Activated CD8-positive, alpha-beta memory T cell treated with anti-CD3 and anti-CD28 coated beads, Interleukin-2, amount 50 U/mL, for 24 hours (primary cell): ENCODE measurements around the gene DENND1A.

Experiments used
- DNase-seq: peaks from one replicate; pipeline ENCODE4 v3.0.0-alpha.2; 2020; ENCODE audit errors: extremely low read depth

Gene DENND1A

DNA sequence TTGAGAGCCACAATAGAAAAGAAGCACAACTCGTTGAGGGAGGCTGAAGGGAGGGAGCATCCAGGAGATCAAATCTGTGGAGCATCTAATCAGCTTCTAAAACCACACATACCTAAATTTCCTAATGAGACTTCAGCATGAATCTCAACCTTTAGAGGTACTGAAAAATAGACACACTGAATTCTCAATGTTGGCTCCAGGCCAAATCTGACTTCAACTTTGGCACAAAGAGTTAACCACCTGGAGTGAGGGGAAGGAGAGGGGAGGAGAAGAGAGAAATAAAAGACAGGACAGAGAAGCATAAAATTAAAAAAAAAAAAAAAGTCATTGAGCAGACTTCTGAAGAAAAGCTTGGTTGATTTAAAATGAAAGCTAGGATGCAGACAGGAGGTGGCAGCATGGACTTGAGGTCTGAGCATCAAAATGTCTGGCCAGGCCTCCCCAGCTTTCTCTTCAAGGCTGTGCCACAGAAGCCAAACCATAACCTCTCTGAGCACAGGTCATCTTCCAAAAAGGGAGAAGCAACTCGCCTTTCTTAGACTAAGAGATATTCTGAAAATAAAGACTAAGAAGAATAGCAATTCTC is 205.6 kb downstream of the DENND1A start:
- no peak for DNase-seq

DNA sequence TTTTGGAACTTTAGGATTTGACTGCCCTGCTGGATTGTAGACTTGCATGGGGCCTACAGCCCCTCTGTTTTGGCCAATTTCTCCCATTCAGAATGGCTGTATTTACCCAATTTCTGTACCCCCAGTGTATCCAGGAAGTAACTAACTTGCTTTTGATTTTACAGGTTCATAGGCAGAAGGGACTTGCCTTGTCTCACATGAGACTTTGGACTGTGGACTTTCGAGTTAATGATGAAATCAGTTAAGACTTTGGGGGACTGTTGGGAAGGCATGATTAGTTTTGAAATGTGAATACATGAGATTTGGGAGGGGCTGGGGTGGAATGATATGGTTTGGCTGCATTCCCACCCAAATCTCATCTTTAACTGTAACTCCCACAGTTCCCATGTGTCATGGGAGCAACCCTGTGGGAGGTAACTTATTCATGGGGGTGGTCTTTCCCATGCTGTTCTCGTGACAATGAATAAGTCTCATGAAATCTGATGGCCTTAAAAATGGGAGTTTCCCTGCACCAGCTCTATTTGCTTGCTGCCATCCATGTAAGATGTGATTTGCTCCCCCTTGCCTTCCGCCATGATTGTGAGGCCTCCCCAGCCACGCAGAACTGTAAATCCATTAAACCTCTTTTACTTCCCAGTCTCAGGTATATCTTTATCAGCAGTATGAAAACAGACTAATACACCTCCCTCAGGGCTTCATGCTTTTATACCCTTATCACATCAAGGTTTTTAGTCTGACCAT is 206.6 kb downstream of the DENND1A start:
- DNase-seq, result no peak

DNA sequence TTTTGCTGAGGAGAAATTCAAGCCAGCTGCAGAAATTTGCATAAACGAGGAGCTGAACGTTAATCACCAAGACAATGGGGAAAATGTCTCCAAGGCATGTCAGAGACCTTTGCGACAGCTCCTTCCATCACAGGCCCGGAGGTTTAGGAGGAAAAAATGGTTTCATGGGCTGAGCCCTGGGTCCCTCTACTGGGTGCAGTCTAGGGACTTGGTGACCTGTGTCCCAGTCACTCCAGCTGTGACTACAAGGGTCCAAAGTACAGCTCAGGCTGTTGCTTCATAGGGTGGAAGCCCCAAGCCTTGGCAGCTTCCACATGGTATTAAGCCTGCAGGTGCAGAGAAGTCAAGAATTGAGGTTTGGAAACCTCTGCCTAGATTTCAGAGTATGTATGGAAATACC is 207.5 kb downstream of the DENND1A start:
- DNase-seq, result no peak

DNA sequence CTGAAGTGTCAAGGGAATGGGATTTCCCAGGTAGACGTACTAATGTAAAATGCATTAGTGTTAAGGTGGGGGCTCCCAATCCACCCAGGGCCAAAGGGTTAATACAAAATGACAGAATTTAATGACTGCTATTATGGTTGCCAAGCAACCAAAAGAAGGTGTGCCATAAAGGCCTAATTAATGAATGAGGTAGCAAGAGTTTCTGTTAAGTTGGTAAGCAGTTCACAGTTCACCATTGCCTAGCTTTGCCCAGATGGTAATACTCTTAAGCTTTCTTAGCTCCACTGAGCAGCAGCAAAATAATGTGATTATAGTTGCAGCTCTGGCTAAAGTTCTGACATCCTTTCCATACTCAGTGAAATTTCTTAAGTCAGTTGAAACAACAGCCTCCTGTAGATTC is 211.7 kb downstream of the DENND1A start:
- no peak for DNase-seq

DNA sequence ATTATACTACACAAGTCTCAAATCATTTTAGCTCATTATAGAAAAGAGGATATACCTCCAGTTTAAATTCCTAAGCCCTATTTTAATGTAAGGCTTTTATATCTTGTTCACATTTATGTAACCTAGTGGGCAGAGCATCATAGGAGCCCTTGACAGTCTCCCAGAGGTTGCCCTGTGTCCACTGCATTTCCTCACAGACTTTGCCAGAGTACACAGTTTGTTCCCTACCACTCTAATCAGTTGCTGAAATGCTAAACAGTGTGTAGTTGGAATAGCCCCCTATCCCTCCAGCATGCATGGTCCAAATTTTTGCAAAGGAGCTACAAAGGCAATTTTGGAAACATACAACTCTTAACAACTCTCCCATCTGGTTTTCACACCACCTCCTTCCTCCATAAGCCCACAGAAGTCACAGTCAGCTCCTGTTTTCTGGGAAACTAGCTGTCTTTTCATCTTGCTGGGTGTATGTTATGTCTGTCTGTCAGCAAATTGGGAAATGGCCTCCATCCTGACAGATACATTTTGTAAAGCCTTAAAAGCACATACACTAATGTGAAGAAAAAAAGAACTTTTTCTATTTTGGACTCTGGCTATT is 212.2 kb downstream of the DENND1A start:
- no peak for DNase-seq

DNA sequence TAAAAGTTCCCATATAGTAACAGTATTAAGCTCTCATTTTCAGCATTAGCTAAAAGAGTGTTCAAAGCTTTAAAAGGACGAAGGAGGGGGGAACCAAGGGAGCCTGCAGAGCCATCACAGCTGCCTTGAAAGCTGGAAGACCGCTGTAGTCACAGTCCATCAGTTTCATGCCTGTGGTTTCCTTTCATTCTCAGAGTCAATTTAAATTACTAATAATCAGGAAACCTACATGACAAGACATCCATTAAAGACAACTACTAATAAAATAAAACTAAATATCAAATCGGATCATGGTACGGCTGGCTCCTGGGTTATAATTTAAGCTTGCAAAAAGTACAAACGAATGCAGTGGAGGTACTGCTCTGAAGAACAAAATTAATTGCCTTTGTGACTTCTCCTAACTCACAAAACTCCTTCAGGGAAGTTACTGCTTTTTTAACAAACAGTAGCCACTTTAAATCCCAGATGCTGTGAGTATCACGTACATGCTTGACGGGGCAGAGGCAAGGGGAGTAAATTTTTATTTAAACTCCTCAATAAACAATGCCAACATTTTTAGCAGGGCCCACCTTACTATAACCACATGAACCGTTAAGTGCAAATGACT is 213.5 kb downstream of the DENND1A start:
- DNase-seq, result no peak

DNA sequence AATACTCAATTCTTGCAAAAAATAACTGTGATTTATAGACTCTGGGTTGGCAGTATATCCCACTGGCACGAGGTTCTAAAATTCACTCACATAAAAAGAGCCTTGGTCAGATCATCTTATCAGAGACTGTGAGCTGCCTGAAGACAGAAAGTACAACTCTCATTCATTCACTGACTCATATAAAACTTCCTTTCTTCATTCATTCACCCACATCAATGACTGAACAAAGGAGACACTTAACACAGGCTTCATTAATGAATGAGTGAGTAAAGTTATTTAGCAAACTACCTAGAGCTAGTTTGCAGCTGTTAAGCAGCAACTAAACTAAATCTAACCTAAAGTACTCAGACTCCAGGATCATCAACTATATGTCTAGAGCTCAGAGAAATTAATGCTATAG is 214.7 kb downstream of the DENND1A start:
- no peak for DNase-seq

DNA sequence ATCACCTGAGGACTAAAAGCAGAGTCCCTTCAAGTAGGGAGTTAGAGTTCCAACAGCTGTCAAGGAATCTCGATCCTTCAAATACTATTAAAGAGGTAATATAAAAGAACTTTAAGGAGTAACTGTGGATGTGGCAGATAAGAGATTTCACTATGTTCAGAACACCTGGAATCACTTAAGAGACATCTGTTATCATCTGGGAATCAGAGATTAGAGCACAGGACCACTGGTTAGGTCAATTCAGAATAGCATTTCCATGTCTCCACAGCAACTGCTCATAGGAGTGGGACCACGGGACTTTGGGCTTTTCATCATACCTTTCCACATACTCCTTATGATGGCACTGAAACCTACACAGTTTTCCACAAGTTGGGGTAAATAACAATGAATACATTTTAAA is 216.6 kb downstream of the DENND1A start:
- no peak for DNase-seq

DNA sequence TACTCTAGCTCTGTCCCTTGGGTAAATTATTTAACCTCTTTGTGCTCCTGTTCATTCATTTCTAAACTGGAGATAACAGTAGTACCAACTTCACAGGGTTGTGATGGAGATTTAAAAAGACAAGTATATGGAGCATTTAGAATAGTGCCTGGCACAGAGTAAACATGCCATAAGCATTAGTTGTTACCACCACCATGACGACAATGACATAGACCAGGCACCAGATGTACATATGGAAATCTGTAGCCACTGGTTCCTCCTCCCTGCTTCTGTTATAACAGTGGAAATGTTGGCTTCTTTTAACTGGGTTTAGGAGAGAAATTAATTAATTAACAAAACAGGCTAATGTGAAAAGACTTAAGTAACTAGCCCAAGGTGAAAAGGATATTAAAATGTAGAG is 217.5 kb downstream of the DENND1A start:
- no peak for DNase-seq

DNA sequence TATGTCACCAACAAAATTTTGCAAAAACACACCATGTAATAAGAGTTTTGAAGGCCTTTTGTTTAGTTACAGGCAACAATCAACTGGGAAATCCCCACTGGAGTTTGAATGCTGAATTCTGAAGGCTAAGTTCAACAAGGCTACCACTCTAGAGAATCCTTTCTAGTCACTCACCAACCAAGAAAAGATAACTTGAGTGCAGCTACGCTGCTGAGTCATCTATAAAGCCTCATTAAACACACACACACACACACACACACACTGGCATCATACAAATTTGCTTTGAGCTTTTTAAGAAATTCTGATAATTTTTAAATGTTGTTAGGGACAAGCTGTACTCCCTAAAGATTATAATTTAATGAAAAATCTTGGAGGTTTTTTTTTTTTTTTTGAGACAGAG is 219.6 kb downstream of the DENND1A start:
- no peak for DNase-seq

DNA sequence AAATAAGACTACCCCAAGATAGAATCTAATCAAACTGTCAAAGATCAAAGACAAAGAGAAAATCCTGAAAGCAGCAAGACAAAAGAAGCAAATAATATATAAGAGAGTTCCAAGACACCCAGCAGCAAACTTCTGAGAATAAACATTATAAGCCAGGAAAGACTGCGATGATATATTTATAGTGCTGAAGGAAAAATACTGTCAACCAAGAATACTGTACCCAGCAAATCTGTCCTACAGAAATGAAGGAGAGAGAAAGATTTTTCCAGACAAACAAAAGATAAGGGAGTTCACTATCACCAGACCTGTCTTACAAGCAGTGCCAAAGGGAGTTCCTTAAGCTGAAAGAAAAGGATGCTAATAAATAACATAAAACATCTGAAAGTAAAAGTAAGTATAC is 227.4 kb downstream of the DENND1A start:
- DNase-seq, result no peak

DNA sequence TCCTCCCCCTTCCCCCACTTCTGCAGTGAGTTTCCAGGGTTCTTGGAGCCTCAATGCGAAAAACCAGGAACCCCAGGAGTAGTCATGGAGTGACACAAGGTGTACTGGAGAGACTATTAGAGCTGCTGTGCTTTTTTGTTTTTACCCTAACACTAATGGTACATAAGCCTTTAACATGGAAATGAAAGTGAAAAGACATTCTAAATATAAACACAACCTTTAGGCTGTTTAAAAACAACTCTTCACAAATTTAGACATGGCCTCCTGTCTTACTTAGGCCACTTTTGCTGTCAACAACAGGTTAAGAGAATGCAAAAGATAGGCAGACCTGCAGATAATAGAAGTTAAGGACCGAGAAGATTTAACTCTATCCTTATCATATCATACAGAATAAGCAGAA is 232.2 kb downstream of the DENND1A start:
- no peak for DNase-seq

DNA sequence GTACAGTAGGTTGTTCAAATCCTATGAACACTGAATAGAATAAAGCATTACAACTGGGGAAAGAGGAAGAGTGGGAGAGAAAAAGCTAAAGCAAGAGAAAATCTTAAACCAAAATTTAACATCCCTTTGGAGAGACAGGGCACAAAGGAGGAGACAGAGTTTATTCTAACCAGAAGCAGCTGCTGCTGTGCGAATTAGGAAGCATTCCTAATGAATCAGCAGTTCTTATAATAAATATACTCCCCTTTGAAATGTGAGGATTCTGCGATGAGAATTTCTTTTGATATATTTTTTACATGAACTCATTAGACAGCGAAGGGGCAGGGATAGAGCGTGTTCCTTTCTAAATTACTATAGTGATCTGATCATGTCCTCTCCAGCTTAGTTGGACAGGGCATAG is 233.4 kb downstream of the DENND1A start:
- DNase-seq, result no peak

DNA sequence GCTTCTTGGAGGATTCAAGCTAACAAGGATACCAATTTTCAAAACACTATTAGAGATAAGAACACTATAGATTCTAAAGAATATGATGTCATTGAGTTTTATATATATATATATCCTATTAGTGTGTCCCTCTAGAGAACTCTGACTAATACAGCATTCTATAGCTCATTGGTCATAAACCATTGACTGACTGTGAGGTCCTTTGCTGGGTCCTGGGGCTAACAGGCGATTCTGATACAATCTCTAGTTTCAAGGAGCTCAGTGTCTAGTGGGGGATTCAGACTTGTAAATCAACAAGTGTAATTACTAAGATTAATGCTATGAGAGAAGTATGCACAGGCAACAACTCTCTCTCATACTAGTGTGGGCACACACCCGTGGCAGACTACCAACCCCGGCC is 234.5 kb downstream of the DENND1A start:
- DNase-seq, result no peak

DNA sequence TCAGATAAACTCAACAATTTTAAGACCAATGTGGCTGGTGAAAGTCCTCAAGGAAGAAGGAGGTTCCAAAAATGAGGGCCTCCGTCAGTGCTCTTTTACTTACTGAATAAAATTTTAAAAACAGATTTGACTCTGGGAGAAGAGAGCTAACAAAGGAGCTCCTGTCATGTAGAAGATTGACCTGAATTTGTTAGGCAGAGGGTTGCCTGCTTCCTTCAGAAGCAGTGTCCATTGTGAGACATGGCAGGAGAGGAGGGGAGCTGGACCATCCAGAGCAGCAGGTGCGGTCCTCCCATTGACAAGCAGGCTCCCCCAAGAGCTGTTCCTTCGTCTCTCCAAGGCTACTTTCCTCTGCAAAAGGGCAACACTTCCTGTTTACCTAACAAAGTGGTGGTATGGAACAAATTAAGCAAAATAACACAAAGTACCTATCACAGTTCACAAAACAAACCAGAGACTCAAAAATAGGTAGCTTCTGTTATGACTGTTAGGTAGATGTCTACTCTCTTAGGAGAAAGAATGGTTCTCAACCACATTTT is 238.1 kb downstream of the DENND1A start:
- DNase-seq, result no peak

DNA sequence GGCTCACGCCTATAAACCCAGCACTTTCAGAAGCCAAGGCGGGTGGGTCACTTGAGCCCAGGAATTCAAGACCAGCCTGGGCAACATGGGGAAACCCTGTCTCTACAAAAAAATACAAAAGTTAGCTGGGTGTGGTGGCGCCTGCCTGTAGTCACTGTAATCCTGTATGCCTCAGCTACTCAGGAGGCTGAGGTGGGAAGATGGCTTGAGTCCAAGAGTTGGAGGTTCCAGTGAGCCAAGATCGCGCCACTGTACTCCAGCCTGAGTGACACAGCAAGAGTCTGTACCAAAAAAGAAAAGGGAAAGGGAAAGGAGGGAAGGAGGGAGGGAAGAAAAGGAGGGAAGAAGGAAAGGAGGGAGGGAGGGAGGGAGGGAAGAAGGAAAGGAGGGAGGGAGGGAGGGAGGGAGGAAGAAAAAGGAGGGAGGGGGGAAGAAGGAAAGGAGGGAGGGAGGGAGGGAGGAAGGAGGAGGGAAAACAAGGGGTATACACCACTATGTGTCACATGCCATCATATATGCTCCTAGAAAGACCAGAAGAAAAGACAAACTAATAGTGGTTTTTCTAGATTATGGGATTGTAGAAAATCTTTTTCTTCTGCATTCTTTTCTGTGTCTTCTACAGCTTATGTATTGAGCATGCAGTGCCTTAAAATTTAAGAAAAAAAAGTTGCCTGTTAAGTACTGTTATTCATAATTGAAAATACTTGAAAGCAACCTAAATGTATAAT is 240.1 kb downstream of the DENND1A start:
- no peak for DNase-seq

DNA sequence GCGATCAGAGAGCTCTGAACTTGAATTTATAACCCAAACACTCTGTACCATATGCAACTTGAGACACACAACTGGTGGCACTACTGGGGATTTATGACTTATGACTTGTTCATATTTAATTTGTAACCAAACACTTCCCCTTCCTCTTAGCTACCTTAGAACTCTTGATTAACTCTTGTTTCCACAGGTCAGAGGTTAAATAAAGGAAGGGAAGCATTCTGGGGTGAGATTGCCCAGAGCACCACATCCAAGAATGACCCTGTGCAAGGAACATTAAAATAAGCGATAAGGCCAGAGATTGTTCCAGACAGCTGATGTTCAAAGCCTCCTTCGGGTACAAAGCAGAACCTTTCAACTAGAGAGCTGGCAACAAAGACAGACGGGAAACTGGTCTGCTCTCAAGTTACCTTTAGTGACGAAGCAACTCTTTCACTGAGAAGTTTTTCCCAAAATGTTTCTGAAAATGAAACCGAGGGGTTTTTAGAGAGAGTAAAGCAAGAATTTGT is 242.6 kb downstream of the DENND1A start:
- DNase-seq, result no peak

DNA sequence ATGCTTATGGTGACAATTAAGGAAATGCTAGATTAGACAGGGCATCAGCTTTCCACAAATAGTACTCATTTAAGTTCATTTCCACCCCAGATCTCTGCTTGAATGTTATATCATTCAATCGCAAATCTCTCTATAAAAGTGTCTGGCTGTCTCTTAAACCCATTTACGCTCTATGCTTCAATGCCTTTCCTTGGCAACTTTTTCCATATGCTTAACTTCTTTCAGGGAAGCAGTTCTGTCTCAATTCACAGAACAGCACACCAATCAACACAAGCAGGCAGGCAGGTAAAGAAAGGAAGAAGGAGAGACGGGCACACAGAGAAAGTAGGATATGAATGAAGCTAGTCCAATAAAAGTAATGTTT is 243.1 kb downstream of the DENND1A start:
- DNase-seq, result no peak

DNA sequence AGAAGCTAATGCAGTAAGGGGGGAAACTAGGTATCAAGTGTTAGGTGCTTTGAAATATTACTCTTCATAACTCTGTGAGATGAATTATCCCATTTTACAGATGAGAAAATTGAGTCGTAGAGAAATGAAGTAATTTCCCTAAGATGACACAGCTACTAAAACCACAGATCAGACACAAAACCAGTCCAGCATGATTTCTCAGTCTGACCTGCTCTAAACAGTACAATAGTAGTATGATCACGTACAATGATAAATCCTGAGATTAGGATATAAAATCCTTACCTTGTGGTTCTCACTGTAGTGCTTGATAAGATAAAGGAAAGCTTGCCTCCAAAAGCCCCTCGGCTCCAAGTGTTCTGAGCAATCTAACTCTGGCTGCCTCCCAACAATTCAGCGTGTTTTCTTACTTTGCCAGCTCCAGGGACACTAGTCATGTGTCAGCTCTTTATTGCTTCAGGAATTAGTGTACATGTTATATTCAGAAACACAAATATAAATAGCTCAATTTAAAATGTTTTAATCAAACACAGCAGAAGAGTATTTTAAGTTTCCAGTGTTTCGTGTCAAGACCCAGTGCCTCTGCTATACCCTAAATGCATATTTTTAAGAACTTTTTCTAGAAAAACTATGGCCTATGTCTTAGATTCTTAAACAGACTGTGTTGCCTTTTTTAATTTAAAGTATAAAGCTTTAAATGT is 243.6 kb downstream of the DENND1A start:
- DNase-seq, result no peak

DNA sequence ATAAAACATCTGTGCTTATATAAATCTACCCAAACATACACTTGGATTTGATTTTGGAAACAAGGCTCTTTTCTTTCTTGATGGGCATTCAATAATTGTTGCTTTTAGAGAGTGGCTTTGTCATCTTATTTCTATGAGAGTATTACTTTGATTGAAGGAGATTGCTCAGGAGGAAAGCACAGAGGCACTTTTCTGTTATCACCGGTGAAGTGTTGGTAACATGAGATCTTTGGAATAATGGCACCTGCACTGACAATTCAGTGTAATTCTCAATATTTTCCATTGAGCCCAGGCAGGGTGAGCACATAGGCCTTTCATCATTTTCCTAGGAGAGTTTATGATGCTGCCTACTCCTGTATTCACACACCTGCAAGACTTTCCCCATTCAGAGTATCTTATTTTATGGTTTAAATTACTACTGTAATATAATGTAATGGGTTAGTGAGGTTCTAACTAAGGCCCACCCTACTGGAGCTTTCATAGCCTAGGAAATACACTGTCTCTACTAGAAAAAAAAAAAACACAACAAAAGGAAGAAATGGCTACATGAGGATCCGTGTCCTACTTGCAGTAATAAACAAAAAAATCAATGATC is 244.3 kb downstream of the DENND1A start:
- no peak for DNase-seq
